GM23248 (cell line): ENCODE data around the gene MED8. TPM values are rescaled to one million over a fixed set of nuclear protein-coding genes. Genes with fewer than 3 reads are reported as not detected.

ENCODE experiments used
- DNase-seq: peaks from one replicate; pipeline ENCODE4 v3.0.0-alpha.2; 2015
- H2AFZ ChIP-seq: fragments of 200-600 bp; sonication (generic); 2 replicates; pipeline ENCODE4 v1.6.1; 2016; ENCODE audit warnings: antibody characterized with exemption
- H3F3A ChIP-seq: fragments of 200-600 bp; sonication (generic); 2 replicates; pipeline ENCODE4 v1.6.1; 2016; ENCODE audit warnings: mild to moderate bottlenecking, antibody characterized with exemption, mixed run types; ENCODE audit not compliant: insufficient read depth
- H3K27ac ChIP-seq: fragments of 200-600 bp; sonication (generic); 2 replicates; pipeline ENCODE4 v1.5.1; 2016; ENCODE audit warnings: mild to moderate bottlenecking
- H3K27me3 ChIP-seq: fragments of 200-600 bp; sonication (generic); replicated peaks from 2 replicates; pipeline ENCODE4 v1.6.1; 2016; ENCODE audit warnings: mild to moderate bottlenecking; ENCODE audit not compliant: insufficient read depth
- H3K36me3 ChIP-seq: fragments of 200-600 bp; sonication (generic); 2 replicates; pipeline ENCODE4 v1.6.1; 2016; ENCODE audit warnings: low read depth, mild to moderate bottlenecking
- H3K4me1 ChIP-seq: fragments of 200-600 bp; sonication (generic); 2 replicates; pipeline ENCODE4 v1.6.1; 2016; ENCODE audit warnings: mild to moderate bottlenecking; ENCODE audit not compliant: insufficient read depth
- H3K4me2 ChIP-seq: fragments of 200-600 bp; sonication (generic); one replicate; pipeline ENCODE4 v1.6.1; 2016; ENCODE audit warnings: mild to moderate bottlenecking; ENCODE audit not compliant: unreplicated experiment
- H3K4me3 ChIP-seq: fragments of 200-600 bp; sonication (generic); 2 replicates; pipeline ENCODE4 v1.5.1; 2016; ENCODE audit warnings: mild to moderate bottlenecking
- H3K79me2 ChIP-seq: fragments of 200-600 bp; sonication (generic); 2 replicates; pipeline ENCODE4 v1.6.1; 2016; ENCODE audit warnings: mild to moderate bottlenecking; ENCODE audit not compliant: insufficient read depth
- H3K9ac ChIP-seq: fragments of 200-600 bp; sonication (generic); 2 replicates; pipeline ENCODE4 v1.6.1; 2016; ENCODE audit warnings: mild to moderate bottlenecking
- H3K9me2 ChIP-seq: fragments of 200-600 bp; sonication (generic); 2 replicates; pipeline ENCODE4 v1.6.1; 2016; ENCODE audit warnings: mixed run types, mild to moderate bottlenecking, moderate library complexity; ENCODE audit not compliant: insufficient read depth
- H3K9me3 ChIP-seq: fragments of 200-600 bp; sonication (generic); one replicate; pipeline ENCODE4 v1.6.1; 2017; ENCODE audit warnings: low read depth
- H4K20me1 ChIP-seq: fragments of 200-600 bp; sonication (generic); 2 replicates; pipeline ENCODE4 v1.6.0; 2016; ENCODE audit not compliant: insufficient read depth
- EZH2 ChIP-seq: fragments of 200-600 bp; sonication (generic); IDR thresholded peaks from 2 replicates; pipeline ENCODE4 v1.6.1; 2018; ENCODE audit warnings: antibody characterized with exemption, mild to moderate bottlenecking; ENCODE audit not compliant: insufficient read depth, poor library complexity, severe bottlenecking
- EZH2phosphoT487 ChIP-seq: fragments of 200-600 bp; sonication (generic); IDR thresholded peaks from 2 replicates; pipeline ENCODE4 v1.6.1; 2018; ENCODE audit warnings: antibody characterized with exemption, moderate library complexity, mild to moderate bottlenecking, low read depth; ENCODE audit not compliant: insufficient read depth
- WGBS, 2 experiments: methylation state at CpG; one replicate each; pipeline ENCODE4 v1.1.6; 2015 to 2017; ENCODE audit warnings: low lambda C conversion rate in 2 of 2, low coverage in 1 of 2; ENCODE audit errors: missing lambda C conversion rate in 2 of 2; 5-methylcytosine and 5-hydroxymethylcytosine counted together
- in situ Hi-C: fragments of 300-500 bp; cut with MboI; formaldehyde crosslinking; loops from 2 replicates; pipeline ENCODE4 v1.15.0; 2020
- polyA plus RNA-seq: library from polyadenylated mRNA; unstranded; fragments of >200 nt; fragmentation: Nextera tagmentation; extraction: Ambion mirVana; gene quantifications from 2 replicates; pipeline ENCODE4 v1.2.1, GENCODE V29; 2016
- total RNA-seq: library from RNA; depleted of rRNA; stranded (reverse); fragments of >200 nt; shearing (Covaris generic); gene quantifications from 2 replicates; pipeline ENCODE4 v1.2.3, GENCODE V29; 2014

MED8 gene
- total and polyA plus RNA-seq, 2 experiments from 2014 or later: 53.5 to 78.3 TPM

GRCh38 chr1:43437031-43437973 lies 47.7 kb upstream of the MED8 start:
- TF ChIP-seq EZH2phosphoT487 (no peak), EZH2 (no peak)
- no peak overlapping the region for H3K4me3 ChIP-seq
- H3K4me1 ChIP-seq: no peaks in the 10 kb centered on the region
- peaks cover 9% of the 10 kb centered on the region; the same call in 1 of the 2 replicates for H3F3A ChIP-seq
- H3K79me2 ChIP-seq: no peaks in the 10 kb centered on the region
- no peak for DNase-seq
- no peaks in the 10 kb centered on the region for H4K20me1 ChIP-seq
- peaks cover 3% of the 10 kb centered on the region; the same call in 1 of the 2 replicates for H3K36me3 ChIP-seq
- no peak overlapping the region for H3K27ac ChIP-seq
- H2AFZ ChIP-seq: no peak overlapping the region
- no peaks in the 10 kb centered on the region for H3K27me3 ChIP-seq
- H3K9me2 ChIP-seq: no peaks in the 10 kb centered on the region
- 93 to 95% methylated on average over 20 of the region's 20 CpGs for WGBS, 2 experiments
- H3K9me3 ChIP-seq: no peaks in the 10 kb centered on the region
- no peak overlapping the region for H3K4me2 ChIP-seq
- in situ Hi-C loops: no loop called here
- no peak overlapping the region for H3K9ac ChIP-seq

- Histone ChIP-seq H2AFZ (no peak overlapping the region), H3K9ac (no peak overlapping the region), H4K20me1 (no peaks in the 10 kb centered on the region), H3K27ac (no peak overlapping the region), H3K27me3 (no peaks in the 10 kb centered on the region), H3K9me3 (no peaks in the 10 kb centered on the region), H3F3A (peaks cover 9% of the 10 kb centered on the region; the same call in 1 of the 2 replicates), H3K9me2 (no peaks in the 10 kb centered on the region), H3K79me2 (no peaks in the 10 kb centered on the region), H3K4me2 (no peak overlapping the region), H3K36me3 (peaks cover 9% of the 10 kb centered on the region; the same call in 1 of the 2 replicates), H3K4me3 (no peak overlapping the region), H3K4me1 (no peaks in the 10 kb centered on the region)
- TF ChIP-seq EZH2phosphoT487 (no peak), EZH2 (no peak)
- in situ Hi-C loops: no loop called here
- no peak for DNase-seq
- WGBS, 2 experiments: 50 to 52% methylated on average over 3 of the region's 3 CpGs
Measured at GRCh38 chr1:43436371-43436770, 46.8 kb upstream of the MED8 start.

DNA sequence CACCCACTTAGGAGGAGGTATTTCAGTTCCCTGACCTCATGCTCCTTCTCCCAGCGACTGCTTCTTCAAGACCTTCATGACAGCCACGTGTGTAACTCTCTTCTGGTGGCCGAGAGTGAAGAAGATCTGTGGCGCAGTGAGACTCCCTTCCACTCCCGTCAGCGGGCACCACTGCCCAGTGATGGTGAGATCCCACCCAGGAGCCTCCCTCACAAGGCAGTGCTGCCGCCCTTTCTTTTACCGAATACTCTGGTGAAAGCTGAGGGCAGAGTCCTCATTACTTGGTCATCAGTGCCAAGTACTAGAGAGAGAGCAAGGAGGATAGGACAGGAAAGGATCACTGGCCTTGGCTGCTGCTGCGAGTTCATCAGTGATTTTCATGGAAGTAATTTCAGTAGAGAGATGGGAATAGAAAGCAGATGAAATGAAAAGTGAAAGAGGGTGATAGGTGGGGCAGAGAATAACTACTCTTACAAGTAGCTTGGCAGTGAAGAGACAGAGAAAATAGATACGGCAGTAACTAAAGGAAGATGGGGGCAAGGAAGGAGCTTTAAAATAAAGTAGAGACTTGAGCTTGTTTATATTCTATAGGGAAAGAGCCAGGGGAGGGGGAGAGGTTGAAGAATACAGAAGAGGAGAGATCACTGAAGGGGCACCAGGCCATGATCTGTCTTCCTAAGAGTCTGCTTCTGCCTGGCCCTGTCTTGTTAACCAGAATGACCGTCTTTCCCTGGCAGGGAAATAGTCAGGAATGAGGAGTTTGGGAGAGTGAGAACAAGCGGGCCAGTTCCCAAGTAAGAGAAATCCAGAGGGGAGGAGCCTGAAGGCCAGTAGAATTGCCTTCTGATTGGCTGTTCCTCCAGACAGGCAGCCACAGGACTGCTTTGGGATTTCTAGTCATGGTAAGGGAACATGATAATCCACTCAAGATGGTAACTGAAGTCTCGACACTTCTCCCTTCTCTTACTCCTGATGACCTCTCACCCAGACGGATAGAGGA lies 45.8 kb upstream of the MED8 start:
- no peaks in the 10 kb centered on the region for H3K27me3 ChIP-seq
- TF ChIP-seq EZH2phosphoT487 (no peak), EZH2 (no peak)
- peak overlapping the region; percentile 18; the same call in 1 of the 2 replicates for H3K27ac ChIP-seq
- H4K20me1 ChIP-seq: no peaks in the 10 kb centered on the region
- peaks cover 9% of the 10 kb centered on the region; the same call in 1 of the 2 replicates for H3K36me3 ChIP-seq
- H3K4me3 ChIP-seq: no peak overlapping the region
- no peaks in the 10 kb centered on the region for H3K9me3 ChIP-seq
- DNase-seq: peak; percentile 72
- in situ Hi-C loops: no loop called here
- no peaks in the 10 kb centered on the region for H3K4me1 ChIP-seq
- H3K9ac ChIP-seq: peak overlapping the region; percentile 9; the same call in 1 of the 2 replicates
- H3F3A ChIP-seq: peaks cover 9% of the 10 kb centered on the region; the same call in 1 of the 2 replicates
- no peak overlapping the region for H3K4me2 ChIP-seq
- 50% methylated on average over 14 of the region's 14 CpGs for WGBS, 2 experiments
- H3K79me2 ChIP-seq: no peaks in the 10 kb centered on the region
- no peak overlapping the region for H2AFZ ChIP-seq
- H3K9me2 ChIP-seq: no peaks in the 10 kb centered on the region

DNA sequence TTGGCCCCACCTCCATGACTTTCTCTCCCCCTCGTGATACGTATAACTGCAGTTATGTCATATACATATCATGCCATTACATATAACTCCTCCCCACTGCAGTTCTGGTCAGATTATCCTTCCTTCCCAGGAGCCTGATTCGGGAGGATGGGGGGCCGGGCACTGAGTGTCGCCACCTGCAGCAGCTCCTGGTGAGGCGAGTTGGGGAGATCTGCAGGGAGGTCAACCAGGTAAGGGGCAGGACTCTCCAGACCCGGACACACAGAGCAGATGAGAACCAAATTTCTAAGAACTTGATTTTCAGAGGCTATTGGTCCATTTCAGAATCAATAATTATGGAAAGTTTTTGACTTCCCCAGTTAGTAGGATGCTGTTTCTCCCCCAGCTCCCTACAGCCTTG lies 44.7 kb upstream of the MED8 start:
- Histone ChIP-seq H3K9me3 (no peaks in the 10 kb centered on the region), H3K36me3 (peaks cover 19% of the 10 kb centered on the region), H3K4me2 (no peak overlapping the region), H4K20me1 (no peaks in the 10 kb centered on the region), H3K79me2 (no peaks in the 10 kb centered on the region), H3K27ac (no peak overlapping the region), H3K4me1 (no peaks in the 10 kb centered on the region), H2AFZ (no peak overlapping the region), H3K4me3 (no peak overlapping the region), H3K9me2 (no peaks in the 10 kb centered on the region), H3K27me3 (no peaks in the 10 kb centered on the region), H3F3A (peaks cover 9% of the 10 kb centered on the region; the same call in 1 of the 2 replicates), H3K9ac (no peak overlapping the region)
- TF ChIP-seq EZH2phosphoT487 (no peak), EZH2 (no peak)
- 98 to 99% methylated on average over 7 of the region's 7 CpGs for WGBS, 2 experiments
- no peak for DNase-seq
- in situ Hi-C loops: no loop called here
